ENCODE measurements around the gene THSD7B.
A peak's percentile ranks its signal among the peaks of the same experiment; 100 is the strongest.

THSD7B gene

DNA sequence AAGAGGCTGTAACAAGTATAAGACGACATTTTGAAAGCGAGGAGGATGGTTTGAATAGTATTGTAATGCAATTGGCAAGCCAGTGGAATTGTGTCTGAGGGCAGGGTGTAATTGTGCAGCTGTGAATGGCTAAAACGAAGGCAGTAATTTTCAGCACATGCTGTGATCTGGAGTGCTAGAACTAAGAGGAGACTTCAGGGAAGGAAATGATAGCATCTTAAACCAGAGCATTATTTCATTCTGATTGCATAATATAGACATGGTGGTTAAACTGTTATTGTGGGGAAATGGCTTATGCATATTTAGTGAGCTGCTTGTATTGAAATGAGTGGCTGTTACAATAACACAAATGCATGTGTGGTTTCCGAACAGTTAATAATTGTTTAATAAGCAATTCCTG, 36.3 kb downstream of the THSD7B start:
- no peak for DNase-seq (ENCODE audit: low read depth)

DNA sequence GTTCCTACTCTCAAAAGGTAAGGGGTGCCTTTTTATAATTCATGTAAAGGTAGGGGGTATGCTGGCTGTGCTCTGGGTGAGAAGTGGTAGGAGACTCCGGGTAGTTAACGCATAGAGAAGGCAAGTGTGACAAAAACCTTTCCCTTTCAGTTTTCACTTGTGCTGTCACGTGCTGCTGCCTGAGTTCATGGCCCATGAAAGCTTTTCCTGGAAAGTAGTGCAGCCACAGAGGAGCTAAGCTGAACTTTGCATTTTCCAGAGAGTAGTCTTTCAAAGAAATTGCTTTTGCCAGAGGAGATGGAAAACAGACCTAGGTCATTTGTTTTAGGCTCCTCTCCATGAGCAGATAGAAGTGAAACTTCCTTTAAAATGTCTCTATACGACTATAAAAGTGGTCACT, 44.7 kb downstream of the THSD7B start:
- DNase-seq (ENCODE audit: low read depth), result no peak

- no peak for DNase-seq (ENCODE audit: low read depth)
These were observed 53.5 kb downstream of the THSD7B start for GRCh38 chr2:136818839-136819238.

- DNase-seq (ENCODE audit: low read depth), result no peak
These were observed 57.9 kb downstream of the THSD7B start for GRCh38 chr2:136823291-136823690.

DNA sequence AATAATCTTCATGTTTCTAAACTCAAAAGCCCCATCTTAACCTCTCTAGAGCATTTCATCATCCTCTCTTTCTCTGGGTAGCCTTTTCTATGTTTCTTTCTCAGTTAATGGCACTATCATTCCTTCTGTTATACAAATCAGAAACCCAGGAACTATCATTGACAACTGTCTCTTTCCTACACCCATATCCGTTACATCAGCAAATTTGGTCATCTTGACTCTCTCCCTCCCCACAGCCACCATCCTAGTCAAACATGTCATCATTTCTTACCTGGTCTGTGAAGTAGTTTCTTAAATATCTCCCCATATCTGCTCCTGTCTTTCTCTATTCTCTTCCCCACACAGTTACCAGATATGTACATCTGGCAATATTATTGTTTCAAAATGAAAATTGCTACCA, 62.8 kb downstream of the THSD7B start:
- DNase-seq (ENCODE audit: low read depth), result no peak

DNA sequence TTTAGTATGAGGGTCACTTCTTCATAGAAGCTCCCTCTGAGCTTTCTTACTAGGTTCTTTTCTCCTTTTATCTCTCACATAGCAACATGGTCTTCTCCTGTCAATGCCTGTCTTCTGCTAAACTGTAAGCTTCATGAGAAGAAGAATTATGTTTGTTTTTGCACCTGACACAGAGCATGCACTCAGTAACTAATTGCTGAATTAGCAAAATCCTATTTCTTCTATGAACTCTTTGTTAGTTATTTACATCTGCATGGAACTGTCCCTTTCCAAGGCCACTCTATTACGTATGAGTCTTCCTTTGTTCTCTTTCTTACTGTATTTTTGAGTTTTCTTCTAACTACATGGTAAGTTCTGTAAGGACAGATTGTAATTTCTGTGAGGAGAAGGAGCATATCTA, 63.4 kb downstream of the THSD7B start:
- no peak for DNase-seq (ENCODE audit: low read depth)

DNA sequence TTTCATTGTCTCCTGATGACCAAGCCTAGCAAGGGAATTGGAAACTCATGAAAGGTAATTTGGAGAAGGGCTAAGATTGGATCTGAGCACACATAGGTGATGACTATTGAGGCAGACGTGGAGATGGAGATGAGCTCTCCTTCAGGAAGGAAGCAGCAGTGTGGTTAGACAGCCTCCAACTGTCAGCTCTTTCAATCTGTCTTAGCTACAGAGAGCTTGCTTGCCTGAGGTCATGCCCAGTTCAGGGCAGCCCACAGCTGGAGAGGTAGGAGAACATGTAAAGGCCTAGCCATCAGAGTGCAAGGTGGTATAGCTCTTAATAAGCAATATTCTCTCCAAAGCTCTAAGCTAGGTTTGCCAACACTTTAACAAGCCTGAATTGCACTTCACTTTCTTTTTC, 79.2 kb downstream of the THSD7B start:
- no peak for DNase-seq (ENCODE audit: low read depth)

GRCh38 chr2:136858656-136859055, 93.3 kb downstream of the THSD7B start:
- DNase-seq (ENCODE audit: low read depth), result no peak

GRCh38 chr2:136860443-136860958, 95.2 kb downstream of the THSD7B start:
- no peak for DNase-seq (ENCODE audit: low read depth)

DNA sequence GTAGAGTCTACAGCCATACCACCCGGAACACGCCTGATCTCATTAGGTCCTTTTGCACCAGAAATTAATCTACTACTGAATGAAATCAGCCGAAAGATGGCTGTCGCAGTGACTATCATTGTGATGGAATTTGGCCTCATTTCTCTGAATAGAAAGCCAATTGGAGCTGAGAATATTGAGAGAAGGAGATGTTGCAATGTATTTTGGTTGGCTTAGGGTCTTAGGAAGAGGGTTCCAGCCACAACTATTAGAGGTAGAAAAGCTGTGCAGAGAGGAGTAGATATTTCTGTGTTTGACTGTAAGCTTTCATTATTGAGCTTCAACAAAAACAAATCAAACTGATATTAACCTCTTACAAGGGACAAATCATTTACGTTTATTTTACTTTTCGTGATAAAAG, 98.1 kb downstream of the THSD7B start:
- DNase-seq (ENCODE audit: low read depth), result no peak

DNA sequence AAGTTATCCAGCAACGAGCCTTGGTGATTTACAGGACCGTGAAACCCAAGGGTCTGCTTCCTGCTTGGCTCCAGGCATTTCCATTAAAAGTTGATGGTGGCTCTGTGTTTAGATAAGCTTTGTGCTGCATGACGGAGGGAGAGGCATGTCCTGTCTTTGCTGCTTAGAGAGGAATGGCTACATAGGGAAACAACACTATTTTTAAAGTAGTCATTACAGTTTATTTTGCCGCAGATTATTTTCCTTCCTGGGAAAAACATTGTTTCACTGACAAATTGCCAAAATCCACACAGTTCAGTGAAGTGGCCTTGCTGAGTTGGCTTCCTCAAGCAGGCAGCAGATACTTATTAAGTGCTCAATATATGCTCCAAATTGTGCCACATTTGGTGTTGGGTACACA, 98.5 kb downstream of the THSD7B start:
- DNase-seq (ENCODE audit: low read depth), result no peak

DNA sequence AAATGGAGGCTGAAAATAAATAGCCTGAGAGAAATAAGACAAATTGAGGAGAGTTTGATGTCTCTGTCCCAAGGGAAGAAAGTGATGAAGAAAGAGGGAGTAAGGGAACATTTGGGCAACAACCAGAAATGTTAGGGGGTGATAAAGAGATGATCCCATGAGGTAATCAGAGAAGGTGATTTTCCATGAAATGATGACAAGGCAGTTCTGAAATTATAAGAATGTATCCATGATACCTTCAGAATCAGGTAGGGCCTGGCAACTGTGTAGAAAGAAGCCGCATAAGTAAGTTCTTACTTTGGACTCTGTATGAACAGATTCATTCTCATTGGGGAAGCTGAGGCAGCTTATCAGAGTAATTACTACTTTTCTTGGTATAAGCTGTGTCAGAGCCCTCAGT, 106.1 kb downstream of the THSD7B start:
- DNase-seq (ENCODE audit: low read depth), result no peak

DNA sequence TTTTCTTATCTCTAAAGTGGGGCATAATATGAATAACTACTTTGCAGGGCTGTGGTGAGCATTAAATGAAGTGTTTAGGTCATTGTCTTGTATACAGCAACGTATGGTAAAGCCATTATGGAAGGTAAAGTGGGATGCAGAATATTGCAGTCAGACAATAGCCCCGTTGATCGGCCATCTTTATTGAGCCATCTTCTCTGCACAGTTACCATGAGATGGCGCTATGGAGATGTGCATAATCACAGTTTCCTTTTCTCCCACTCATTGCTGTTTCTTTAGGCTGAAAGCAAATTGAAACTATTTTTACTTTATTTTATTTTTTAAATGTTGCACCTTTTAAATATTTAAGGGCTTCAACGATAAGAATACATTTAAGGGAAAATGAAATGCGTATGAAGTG, 108.9 kb downstream of the THSD7B start:
- no peak for DNase-seq (ENCODE audit: low read depth)

DNA sequence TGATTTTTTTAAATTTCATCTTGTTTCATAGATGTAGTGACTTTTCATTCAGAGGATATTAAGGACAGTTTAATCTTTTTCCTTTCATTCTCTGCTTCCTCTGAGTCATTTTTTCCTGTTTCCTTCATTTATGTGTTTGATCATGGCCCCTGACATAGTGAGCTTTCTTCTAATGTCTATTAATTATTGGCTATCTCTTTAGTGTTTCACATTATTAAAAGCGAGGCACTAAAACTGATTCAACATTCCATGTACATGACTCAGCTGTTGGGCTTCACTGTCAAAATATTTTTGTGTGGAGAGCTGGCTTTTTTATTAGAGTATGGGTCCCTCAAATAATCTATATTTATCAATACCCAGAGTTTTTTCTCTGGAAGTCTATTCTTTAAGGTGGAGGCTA, 125.8 kb downstream of the THSD7B start:
- DNase-seq (ENCODE audit: low read depth), result no peak

DNA sequence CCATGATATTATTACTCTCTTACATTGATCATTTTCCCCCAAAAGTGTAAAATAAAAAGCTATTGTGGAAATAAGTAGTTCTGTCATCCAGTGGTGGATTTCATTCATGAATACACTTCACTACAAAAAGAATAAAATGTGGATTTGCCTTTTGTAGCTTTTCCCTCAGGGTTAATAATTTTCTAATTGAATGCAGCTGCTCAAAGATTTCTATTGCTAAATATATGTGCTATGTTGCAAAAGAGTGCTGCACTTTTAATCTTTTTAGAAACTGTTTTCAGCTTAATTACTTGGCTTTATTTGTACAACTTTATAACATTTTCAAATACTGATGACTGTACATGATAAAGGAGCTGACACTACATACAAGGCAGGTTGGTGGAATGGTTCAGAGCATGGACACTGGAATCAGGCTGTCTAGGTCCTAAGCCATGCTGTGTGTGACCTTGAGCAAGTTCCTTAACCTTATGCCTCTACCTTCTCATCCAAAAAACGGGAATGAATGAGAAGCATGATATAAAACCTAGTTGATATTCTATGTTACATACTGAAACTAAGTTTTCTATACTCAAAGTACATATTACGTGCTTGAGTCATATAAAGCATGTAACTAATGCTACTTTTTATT, 128.8 kb downstream of the THSD7B start:
- no peak for DNase-seq (ENCODE audit: low read depth)

- DNase-seq (ENCODE audit: low read depth), result no peak
These were observed 136.4 kb downstream of the THSD7B start for GRCh38 chr2:136901732-136902131.

DNA sequence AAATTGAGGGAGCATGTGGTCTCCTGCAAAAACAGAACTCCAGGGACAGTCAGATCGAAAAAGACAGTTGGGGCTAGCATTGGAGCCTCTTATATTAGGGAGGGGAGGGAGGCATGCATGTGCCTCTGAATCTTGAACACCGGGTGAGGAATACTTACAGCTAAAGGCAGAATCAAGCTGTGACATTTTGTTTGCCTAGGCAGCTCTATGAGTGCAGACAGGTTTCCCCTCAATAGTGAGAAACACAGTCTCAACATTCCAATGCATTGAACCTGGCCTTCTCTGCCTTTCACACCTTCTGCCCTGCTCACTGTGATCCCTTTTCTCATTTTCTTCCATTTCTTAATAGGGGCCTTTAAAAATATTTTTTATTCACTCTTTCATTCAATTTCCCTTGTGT, 140.4 kb downstream of the THSD7B start:
- no peak for DNase-seq (ENCODE audit: low read depth)

DNA sequence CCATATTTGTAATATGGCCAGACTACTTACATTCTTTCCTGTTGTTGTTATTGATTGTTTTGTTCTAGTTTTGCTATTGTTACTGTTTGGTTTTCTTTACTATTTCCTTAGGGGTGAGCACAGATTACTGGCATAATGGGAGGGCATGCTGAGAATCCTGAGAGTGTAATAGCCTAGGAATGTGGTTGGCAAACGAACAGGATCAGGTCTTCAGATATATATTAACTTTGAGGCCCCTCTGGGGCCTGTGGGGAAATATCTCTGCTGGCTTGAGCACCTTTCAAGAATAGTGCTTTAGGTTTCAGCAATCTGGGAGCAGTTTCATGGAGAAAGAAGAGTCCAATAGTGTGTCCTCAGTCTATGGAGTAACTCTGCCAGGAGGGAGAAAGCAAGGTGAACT, 144.4 kb downstream of the THSD7B start:
- no peak for DNase-seq (ENCODE audit: low read depth)

DNA sequence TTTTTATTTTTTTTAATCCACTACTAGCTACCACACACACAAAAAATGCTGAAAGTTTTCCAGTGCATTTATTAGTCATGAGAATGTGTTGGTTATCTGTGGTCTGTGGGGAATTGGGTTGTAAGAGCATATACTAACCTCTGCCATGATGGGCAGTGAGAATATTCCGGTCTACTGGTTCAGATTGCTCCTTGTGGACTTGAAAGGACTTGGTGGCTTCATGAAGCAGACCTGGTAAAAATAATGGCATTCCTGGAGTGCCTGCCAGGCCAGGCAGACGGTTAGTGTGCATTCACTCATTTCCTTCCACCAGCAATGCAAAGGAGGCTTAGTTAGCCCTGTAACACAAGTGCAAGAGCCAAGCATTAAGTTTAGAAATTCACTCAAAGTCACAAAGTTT, 150.8 kb downstream of the THSD7B start:
- no peak for DNase-seq (ENCODE audit: low read depth)

DNA sequence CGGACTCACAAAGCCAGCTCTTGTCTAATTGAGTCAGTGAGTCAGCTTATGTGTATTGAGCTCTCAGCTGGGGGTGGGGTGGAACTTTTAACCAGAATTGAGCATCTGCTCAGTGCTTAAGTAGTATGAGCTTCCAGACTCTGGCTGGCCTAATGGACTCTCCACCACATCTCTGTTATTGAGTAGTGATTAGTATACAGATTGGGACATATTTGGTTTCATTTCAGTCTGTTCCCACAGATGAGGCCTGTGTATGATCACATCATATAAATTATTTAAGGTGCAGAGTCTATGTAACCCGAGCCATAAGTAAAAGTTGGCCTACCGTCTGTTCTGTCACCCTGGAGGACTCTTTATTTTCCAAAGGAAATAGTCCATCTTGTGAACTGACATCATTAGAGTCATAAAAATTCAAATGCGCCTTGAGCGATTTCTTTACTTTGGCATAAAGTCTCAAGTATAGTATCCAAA, 152.1 kb downstream of the THSD7B start:
- DNase-seq (ENCODE audit: low read depth), result peak; percentile 1

DNA sequence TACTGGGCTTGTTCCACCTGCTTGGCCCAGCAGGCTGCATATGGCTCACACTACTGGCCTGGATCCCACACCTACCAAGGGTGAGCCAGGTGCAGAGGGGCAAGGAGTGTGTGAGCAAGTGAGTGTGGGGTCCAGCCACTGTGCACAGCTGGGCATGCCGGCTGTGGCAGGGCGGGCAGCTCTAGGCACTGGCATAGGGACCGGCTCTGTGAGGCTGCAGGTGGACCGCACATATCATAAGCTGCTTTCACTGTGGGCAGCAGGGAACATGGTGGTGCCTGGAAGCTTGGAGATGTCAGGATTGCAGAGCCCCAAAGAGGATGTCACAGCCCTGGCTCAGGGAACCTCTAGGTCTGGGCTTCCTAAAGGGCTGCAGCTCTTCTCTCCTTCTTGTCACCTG, 154.3 kb downstream of the THSD7B start:
- no peak for DNase-seq (ENCODE audit: low read depth)

DNA sequence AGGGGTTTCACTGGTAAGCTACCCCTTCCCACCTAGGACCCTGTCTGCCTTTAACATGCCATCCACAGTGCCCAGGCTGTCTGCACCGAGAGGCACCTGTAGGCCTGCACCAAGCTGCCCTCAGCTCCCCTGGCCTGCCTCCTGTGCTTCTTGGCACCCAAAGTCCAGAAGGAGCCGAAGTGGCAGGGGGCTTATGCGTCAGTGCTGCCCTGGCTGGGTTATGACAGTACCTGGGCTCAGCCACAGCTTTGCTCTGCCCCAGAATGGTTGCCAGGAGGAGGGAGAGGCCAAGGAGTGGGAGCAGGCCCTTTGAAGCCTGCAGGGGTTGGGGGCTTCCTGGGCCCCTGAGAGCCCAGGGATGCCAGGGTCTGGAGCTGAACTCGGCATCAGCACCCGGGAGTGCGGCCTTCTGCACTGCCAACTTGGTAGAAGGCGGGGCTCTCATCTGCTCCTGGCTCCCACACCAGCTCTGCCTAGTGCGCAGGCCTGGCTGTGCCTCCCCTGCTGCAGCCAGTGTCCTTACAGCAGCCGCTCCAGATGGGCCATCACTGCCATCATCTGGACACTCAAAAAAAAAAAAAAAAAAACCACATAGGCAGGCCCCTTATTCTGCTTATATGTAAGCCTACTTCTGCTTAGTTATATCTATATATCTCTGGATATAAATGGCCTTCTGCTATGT, 155.4 kb downstream of the THSD7B start:
- no peak for DNase-seq (ENCODE audit: low read depth)

- DNase-seq (ENCODE audit: low read depth), result no peak
These were observed 161.8 kb downstream of the THSD7B start for GRCh38 chr2:136927156-136927555.

DNA sequence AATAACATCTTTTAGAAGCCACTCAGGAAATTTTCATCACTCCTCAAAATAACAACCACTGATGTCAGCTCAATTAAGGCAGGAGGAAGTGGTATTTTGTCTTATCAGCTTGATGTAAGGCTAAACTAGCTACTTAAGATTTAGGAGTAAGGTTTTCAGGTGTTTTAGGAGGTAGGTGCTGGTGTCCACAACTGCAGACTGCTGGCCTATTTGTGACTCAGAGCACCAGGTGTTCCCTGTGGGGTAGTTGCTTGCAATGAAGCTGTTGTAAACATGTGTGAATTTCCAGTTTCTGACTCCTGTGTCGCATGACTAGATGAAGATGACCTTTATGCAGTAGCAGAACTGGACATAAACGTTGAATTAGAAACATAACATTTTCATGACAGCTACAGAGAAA, 164.2 kb downstream of the THSD7B start:
- no peak for DNase-seq (ENCODE audit: low read depth)
